ENCODE results near the gene LANCL2.

Gene LANCL2

GRCh38 chr7:55423277-55423711 is 58.2 kb downstream of the LANCL2 start:
- TF ChIP-seq CTCF (IDR thresholded peaks at IDR 0.05; ENCODE audit: borderline replicate concordance, insufficient read depth, low read depth, low read length) = no peak
- no peak overlapping the region for H3K4me3 ChIP-seq (ENCODE audit: low read depth, low read length)

GRCh38 chr7:55423891-55424290 is 58.8 kb downstream of the LANCL2 start:
- H3K4me3 ChIP-seq (ENCODE audit: low read depth, low read length) = no peak overlapping the region
- no peak for TF ChIP-seq CTCF (IDR thresholded peaks at IDR 0.05; ENCODE audit: borderline replicate concordance, insufficient read depth, low read depth, low read length)

GRCh38 chr7:55425141-55425752 is 60.1 kb downstream of the LANCL2 start:
- H3K4me3 ChIP-seq (ENCODE audit: low read depth, low read length) = no peak overlapping the region
- no peak for TF ChIP-seq CTCF (IDR thresholded peaks at IDR 0.05; ENCODE audit: borderline replicate concordance, insufficient read depth, low read depth, low read length)

- no peak for TF ChIP-seq CTCF (IDR thresholded peaks at IDR 0.05; ENCODE audit: borderline replicate concordance, insufficient read depth, low read depth, low read length)
- no peak overlapping the region for H3K4me3 ChIP-seq (ENCODE audit: low read depth, low read length)
Observed at GRCh38 chr7:55426676-55427075, 61.5 kb downstream of the LANCL2 start.

- H3K4me3 ChIP-seq (ENCODE audit: low read depth, low read length) = no peak overlapping the region
- TF ChIP-seq CTCF (IDR thresholded peaks at IDR 0.05; ENCODE audit: borderline replicate concordance, insufficient read depth, low read depth, low read length) = no peak
Observed at GRCh38 chr7:55427342-55427741, 62.2 kb downstream of the LANCL2 start.

- TF ChIP-seq CTCF (IDR thresholded peaks at IDR 0.05; ENCODE audit: borderline replicate concordance, insufficient read depth, low read depth, low read length) = no peak
- no peak overlapping the region for H3K4me3 ChIP-seq (ENCODE audit: low read depth, low read length)
Observed at GRCh38 chr7:55427800-55428199, 62.7 kb downstream of the LANCL2 start.

- H3K4me3 ChIP-seq (ENCODE audit: low read depth, low read length) = no peak overlapping the region
- no peak for TF ChIP-seq CTCF (IDR thresholded peaks at IDR 0.05; ENCODE audit: borderline replicate concordance, insufficient read depth, low read depth, low read length)
Observed at GRCh38 chr7:55429835-55430499, 64.8 kb downstream of the LANCL2 start.

Data from GM12875 (cell line).